ENCODE results near the gene C16orf95.
"Not testable (repeated sequence)": the region's sequence is repeated elsewhere in the genome, so short reads cannot be mapped to it uniquely, and the experiment has no call there.

Gene C16orf95

DNA sequence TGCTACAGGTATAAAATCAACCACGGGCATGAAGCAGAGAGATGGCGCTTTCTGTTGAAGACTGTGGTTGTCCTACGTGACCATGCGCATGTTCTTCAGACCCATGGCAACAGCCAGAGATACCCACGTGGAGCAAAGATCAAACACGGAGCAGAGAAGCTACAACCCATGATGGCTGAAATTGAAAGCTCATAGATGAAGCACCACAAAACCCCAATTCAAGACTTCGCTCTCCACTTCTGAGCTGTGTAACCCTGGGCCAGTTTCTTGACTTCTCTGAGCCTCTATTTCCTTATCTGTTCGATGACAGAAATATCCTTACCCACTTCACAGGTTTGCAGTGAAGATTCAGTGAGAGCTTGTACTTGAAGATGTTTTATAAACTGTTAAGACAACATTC is 49.6 kb downstream of the C16orf95 start:
- H3K4me3 ChIP-seq (ENCODE audit: low read length), result no peak overlapping the region
- no peak for DNase-seq (ENCODE audit: low read depth, low spot score)

DNA sequence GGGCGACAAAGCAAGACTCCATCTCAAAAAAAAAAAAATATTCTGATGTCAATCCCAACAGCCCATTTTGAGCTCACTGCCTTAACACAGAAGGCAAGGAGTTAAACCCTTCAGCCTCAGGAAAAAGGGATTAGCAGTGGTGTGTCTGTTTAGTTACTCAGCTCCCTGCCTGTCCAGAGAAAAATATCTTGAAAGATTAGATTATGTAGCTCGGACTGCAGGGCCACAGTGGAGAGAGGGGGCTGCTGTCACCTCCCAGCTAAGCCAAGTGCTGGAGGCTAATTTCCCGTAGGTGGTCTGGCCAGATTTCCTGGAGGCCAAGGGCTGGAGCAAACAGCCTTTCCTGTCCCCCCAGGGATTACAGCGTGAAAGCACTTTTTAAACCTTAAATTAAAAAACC is 50.3 kb downstream of the C16orf95 start:
- H3K4me3 ChIP-seq (ENCODE audit: low read length), result no peak overlapping the region
- no peak for DNase-seq (ENCODE audit: low read depth, low spot score)

- DNase-seq (ENCODE audit: low read depth, low spot score), result no peak
- no peak overlapping the region for H3K4me3 ChIP-seq (ENCODE audit: low read length)
Measured at GRCh38 chr16:87265261-87265660, 51.9 kb downstream of the C16orf95 start.

DNA sequence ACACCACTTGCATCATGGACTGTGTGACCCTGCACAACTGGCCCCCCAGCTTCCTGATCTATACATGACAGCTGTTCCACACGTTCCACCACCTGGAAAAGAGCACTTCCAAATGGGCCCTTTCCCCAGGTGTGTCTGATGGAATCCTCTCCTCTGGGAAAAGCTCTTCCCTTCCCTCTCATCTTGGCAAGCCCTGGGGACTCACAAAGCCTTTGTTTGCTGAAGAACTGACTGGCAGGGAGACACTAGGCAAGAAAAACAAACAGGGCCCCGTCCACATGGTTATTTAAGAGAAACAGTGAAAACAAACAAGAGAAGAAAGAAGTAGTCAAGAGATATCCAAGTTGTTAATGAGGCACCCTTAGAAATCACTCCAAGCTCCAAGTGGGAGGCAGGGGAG is 52.6 kb downstream of the C16orf95 start:
- no peak overlapping the region for H3K4me3 ChIP-seq (ENCODE audit: low read length)
- DNase-seq (ENCODE audit: low read depth, low spot score), result no peak

DNA sequence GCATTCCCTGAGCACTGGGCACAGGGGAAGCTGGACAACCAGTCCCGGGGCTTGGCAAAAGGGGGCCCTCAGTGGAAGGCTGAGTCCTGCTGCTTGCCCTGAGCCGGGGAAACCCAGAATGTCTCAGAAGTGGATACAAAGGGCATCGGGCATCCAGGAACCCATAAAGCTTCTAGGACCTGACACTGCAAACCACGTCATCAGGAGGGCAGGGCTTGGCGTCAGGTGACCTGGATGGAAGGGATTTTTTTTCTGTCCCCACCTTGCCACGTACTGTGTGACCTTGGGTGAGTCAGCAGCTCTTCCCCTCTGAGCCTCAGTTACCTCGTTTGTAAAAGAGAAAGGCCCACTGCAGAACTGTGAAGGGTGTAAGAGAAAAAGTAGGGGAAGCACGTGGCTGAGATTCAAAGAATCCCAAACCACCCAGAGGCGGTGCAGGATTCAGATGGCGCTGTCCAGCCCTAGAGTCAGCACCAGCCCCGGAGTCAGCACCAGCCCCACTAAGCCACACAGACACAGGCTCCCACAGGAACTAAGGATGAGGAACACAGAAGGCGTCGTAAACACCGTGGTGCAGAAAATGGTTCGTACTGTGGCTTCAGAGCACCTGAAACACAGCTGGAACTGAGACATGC is 53.7 kb downstream of the C16orf95 start:
- H3K4me3 ChIP-seq (ENCODE audit: low read length), result no peak overlapping the region
- DNase-seq (ENCODE audit: low read depth, low spot score), result no peak

- H3K4me3 ChIP-seq (ENCODE audit: low read length), result no peak overlapping the region
- DNase-seq (ENCODE audit: low read depth, low spot score), result no peak
Measured at GRCh38 chr16:87259431-87259830, 57.8 kb downstream of the C16orf95 start.

- H3K4me3 ChIP-seq (ENCODE audit: low read length); DNase-seq (ENCODE audit: low read depth, low spot score): not testable (repeated sequence)
Measured at GRCh38 chr16:87258653-87259052, 58.5 kb downstream of the C16orf95 start.

GRCh38 chr16:87255866-87256265 is 61.3 kb downstream of the C16orf95 start:
- no peak for DNase-seq (ENCODE audit: low read depth, low spot score)
- no peak overlapping the region for H3K4me3 ChIP-seq (ENCODE audit: low read length)

DNA sequence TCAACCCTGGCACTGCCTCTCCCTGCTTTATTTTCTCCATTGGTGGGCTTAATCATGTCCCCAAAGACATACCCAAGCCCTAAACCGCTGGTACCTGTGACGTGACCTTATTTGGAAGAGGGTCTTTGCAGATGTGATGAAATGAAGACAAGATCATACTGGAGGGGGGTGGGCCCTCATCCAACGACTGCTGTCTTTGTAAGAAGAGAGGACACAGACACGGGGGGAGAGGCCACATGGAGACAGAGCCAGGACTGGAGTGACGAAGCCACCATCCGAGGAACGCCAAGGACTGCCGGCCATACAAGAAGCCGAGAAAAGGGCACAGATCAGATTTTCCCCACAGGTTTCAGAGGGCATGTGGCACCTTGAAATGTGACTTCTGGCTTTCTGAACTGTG is 62.5 kb downstream of the C16orf95 start:
- no peak for DNase-seq (ENCODE audit: low read depth, low spot score)

DNA sequence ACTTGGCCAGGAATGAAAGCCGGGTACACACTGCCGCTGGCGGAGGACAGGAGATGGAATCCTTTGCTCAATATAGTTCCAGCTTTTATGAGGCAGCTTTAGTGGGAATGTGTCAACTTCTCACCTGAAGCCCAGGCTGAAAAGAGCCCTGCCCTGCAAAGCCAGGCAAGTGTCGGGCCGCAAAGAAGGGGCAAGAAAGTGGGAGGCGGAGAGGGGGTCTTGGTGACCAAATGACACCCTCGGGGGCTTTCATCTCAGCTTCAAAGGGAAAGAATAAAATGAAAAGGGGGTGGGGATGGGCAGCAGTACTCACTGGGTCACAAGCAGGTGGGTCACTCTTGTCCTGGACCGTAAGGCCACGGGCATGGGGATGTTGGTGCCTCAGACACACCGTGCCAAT is 62.9 kb downstream of the C16orf95 start:
- no peak overlapping the region for H3K4me3 ChIP-seq (ENCODE audit: low read length)
- no peak for DNase-seq (ENCODE audit: low read depth, low spot score)

More for the DNA sequence above, 62.5 kb downstream of the C16orf95 start:
- no peak overlapping the region for H3K4me3 ChIP-seq (ENCODE audit: low read length)

DNA sequence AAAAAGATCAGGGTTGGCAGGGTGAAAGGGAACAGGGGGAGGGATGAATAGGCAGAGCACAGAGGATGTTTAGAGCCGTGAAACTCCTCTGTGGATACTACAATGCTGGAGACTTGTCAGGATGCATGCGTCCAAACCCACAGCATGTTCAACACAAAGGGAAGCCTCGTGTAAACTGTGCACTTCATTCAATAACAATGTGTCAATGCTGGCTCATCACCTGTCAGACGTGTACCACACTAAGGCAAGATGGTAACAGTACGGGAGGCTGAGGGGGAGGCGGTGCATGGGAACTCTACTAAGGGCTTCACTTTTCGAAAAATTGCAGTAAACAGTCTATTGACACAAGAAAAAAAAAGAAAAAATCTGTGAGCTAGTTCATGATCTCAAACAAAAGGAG is 63.7 kb downstream of the C16orf95 start:
- no peak for DNase-seq (ENCODE audit: low read depth, low spot score)
- H3K4me3 ChIP-seq (ENCODE audit: low read length), result no peak overlapping the region
